LNCAP (cell line): ENCODE data around the gene LPP.

Experiments used
- TF ChIP-seq, protein P1 (sequence below): fragments of 450-650 bp; IDR thresholded peaks from 2 replicates; pipeline ENCODE4 v1.5.1; 2017; ENCODE audit warnings: mild to moderate bottlenecking

LPP gene

DNA sequence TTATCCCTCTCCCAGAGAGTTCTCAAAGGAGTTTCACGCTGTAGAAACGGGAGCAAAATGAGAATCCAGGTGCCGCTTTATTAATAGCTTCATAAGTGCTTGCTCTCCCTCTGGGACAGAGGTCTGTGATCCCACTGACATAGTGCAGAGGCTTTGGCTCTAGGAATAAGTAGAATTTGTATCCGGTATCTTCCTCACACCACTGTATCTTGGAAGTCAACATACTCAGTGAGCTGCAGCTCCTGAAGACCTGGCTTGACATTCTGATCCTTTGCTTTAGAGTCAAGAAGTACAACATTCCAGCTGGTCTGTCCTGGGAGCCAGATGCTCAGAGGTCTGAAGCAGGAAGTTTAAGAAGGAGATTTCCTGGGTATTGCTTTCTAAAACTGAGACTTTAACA is 323.0 kb downstream of the LPP start:
- TF ChIP-seq, protein P1, sequence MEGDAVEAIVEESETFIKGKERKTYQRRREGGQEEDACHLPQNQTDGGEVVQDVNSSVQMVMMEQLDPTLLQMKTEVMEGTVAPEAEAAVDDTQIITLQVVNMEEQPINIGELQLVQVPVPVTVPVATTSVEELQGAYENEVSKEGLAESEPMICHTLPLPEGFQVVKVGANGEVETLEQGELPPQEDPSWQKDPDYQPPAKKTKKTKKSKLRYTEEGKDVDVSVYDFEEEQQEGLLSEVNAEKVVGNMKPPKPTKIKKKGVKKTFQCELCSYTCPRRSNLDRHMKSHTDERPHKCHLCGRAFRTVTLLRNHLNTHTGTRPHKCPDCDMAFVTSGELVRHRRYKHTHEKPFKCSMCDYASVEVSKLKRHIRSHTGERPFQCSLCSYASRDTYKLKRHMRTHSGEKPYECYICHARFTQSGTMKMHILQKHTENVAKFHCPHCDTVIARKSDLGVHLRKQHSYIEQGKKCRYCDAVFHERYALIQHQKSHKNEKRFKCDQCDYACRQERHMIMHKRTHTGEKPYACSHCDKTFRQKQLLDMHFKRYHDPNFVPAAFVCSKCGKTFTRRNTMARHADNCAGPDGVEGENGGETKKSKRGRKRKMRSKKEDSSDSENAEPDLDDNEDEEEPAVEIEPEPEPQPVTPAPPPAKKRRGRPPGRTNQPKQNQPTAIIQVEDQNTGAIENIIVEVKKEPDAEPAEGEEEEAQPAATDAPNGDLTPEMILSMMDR: no peak

DNA sequence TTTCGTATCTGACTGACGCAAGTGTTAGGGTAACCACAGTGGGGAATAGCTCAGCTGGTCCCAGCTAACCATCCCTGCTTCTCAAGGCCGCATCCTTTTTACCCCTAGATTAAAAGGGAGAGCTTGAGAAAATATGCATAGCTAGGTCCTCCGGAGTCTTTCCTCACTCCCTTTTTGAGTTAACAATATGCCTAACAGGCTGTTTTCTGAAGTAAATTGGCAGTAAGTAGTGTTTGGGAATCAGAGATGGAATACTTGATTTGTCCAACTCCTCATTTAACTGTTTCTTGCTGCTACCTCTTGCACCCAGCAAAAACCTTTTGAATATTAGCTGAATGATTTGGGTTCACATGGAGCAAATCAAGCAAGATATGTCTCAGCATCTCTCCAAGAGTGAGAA is 326.1 kb downstream of the LPP start:
- TF ChIP-seq, protein P1: no peak

DNA sequence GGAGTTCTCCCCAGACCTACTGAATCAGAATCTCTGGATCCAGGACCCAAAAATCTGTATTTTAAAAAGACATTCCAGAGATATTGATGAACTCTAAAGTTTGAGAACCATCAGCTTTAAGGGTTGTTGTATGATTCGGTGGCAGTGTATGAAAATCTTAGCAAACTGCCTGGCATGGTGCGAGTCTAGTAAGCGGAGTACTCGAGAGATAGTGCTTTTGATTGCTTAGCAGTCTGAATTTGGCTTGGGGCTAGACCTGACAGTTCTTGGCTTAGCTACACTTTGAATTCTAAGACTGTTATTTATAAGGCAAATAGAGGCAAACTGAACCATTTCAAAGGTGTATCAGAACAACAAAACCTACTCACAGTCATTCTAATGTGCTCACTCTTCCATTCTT is 329.0 kb downstream of the LPP start:
- TF ChIP-seq, protein P1: no peak

DNA sequence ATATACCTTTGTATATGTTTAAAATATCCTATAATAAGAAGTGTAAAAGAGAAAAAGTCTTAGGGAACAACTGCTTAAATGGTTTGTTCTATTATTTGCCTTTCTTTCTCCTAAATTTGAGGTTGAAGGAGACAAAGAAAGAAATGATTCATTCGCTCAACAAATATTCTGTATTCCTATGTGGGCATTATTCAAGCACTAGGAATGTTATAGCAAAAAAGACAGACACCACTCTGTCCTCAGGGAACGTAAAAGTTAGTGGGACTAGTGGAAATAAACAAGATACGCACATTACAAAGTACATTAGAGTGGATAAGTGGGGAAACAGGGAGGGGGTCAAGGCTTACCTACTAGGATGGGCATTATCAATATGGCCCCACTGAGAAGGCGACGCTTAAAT is 332.2 kb downstream of the LPP start:
- TF ChIP-seq, protein P1: no peak

DNA sequence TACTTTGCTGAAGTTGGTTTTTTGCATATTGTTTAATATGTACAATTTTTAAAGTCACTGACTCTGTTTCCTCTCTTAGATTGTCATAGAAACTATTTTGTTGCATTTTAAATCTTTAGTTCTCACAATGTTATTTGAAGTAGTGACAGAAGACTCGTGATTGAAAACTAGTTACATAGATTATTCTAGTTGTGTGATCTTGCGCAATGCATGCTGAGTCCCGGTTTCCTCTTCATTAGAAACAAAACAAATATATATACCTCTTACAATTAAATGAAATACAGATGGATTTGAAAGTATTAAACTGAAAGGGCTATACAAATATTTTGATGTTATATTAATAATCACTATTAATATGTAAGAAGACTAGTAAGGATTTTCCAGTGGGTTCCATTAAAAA is 333.0 kb downstream of the LPP start:
- TF ChIP-seq, protein P1: no peak

DNA sequence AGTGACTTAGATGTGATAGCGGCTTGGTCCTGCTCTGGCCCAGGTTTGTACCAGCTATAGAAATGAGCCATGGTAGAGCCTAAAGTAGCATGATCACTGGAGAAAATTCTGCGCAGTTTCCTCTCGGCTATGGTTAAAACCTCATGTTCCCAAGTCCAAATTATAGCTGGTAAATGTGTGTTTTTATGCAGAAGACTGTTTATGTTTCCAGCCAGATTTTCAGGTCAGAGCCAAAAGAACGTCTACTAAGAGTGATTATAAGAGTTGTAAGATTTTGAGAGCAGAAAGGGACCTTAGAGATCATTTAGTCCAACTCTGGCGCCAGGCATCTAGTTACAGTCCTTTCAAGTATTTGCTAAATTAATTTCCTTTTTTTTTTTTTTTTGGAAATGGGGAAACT is 333.7 kb downstream of the LPP start:
- TF ChIP-seq, protein P1: no peak

DNA sequence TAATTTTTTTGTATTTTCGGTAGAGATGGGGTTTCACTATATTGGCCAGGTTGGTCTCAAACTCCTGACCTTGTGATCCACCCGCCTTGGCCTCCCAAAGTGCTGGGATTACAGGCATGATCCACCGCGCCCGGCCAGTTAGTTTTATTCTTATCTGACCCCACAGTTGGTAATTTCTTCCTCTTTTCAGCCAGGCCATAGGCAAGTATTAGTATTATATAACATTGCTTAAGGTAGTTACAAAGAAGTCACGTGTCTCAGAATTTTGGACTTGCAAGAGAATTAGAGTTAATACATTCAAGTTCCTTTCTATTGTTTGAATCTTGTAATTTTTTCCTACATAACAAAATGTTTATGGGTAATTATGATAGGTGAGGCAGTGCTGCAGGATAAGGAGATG is 334.8 kb downstream of the LPP start:
- TF ChIP-seq, protein P1: no peak

DNA sequence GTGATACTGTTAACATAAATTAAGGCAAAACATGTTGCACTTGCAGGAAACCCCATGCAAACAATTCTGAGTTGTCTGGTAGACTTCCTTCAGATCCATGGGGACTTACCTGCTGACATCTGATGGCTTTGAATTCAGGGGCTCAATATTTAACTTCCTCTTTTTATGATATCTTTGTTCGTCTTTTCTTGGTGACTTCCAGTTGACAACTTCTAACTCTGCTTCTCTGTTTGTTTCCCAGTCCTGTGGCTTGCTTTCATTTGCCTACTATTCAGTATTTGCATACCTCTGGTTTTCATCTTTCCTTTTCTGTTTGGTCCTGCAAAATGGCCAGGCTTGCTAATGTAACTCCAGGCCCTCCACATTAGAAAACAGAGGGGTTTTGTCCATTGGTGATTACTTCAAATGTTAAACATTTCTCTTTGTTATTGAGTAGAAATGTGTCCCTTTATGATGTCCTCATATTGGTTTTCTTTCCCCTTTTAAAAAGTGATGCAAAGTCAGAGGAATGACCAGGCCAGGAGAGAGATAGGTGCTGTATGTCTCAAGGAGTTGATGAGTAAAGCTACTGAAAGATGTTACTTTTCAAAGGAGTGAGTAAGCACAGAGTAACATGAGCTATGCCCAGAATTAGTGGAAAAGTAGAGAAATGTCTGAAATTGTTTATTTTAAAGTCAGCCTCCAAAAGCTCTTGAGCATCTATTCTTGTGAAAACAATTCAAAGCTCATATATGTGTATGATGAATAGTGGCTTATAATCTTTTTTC is 335.9 kb downstream of the LPP start:
- TF ChIP-seq, protein P1: no peak
